Measurements from ENCODE around the gene TARBP1.
"Not testable (repeated sequence)": the region's sequence is repeated elsewhere in the genome, so short reads cannot be mapped to it uniquely, and the experiment has no call there.

TARBP1 gene

GRCh38 chr1:234478481-234479309 is at the start of gene TARBP1:
Gene TARBP1, minus strand, starts transcription at chr1:234479179. Its CDS starts 76 bp downstream, at chr1:234479103.
- peaks cover 10% of the 10 kb centered on the region for H3K4me1 ChIP-seq (ENCODE audit: insufficient read depth, low read length)
- no peaks in the 10 kb centered on the region for H3K9me3 ChIP-seq (ENCODE audit: control insufficient read depth, insufficient read depth, low read length)
- no peaks in the 10 kb centered on the region for H3K36me3 ChIP-seq (ENCODE audit: insufficient read depth, low read length)
- peak within 1 kb of the TSS; percentile 89 for H3K9ac ChIP-seq (ENCODE audit: low read depth, low read length)

- Histone ChIP-seq H3K9me3 (ENCODE audit: control insufficient read depth, insufficient read depth, low read length) (no peaks in the 10 kb centered on the region), H3K9ac (ENCODE audit: low read depth, low read length) (no peak overlapping the region), H3K4me1 (ENCODE audit: insufficient read depth, low read length) (peaks cover 27% of the 10 kb centered on the region), H3K36me3 (ENCODE audit: insufficient read depth, low read length) (no peaks in the 10 kb centered on the region; the same call in 1 of the 2 replicates)
Measured at GRCh38 chr1:234528074-234528865, 49.3 kb upstream of the TARBP1 start.

- H3K9ac ChIP-seq (ENCODE audit: low read depth, low read length): no peak overlapping the region
- H3K9me3 ChIP-seq (ENCODE audit: control insufficient read depth, insufficient read depth, low read length): no peaks in the 10 kb centered on the region
- H3K36me3 ChIP-seq (ENCODE audit: insufficient read depth, low read length): no peaks in the 10 kb centered on the region; the same call in 1 of the 2 replicates
- H3K4me1 ChIP-seq (ENCODE audit: insufficient read depth, low read length): peaks cover 35% of the 10 kb centered on the region
Measured at GRCh38 chr1:234527346-234527745, 48.4 kb upstream of the TARBP1 start.

- no peak overlapping the region for H3K9ac ChIP-seq (ENCODE audit: low read depth, low read length)
- peaks cover 31% of the 10 kb centered on the region for H3K4me1 ChIP-seq (ENCODE audit: insufficient read depth, low read length)
- H3K9me3 ChIP-seq (ENCODE audit: control insufficient read depth, insufficient read depth, low read length): no peaks in the 10 kb centered on the region
- no peaks in the 10 kb centered on the region; the same call in 1 of the 2 replicates for H3K36me3 ChIP-seq (ENCODE audit: insufficient read depth, low read length)
Measured at GRCh38 chr1:234526922-234527321, 47.9 kb upstream of the TARBP1 start.

GRCh38 chr1:234525099-234525799 is 46.3 kb upstream of the TARBP1 start:
- Histone ChIP-seq H3K9me3 (ENCODE audit: control insufficient read depth, insufficient read depth, low read length) (no peaks in the 10 kb centered on the region), H3K9ac (ENCODE audit: low read depth, low read length) (no peak overlapping the region), H3K4me1 (ENCODE audit: insufficient read depth, low read length) (peaks cover 22% of the 10 kb centered on the region), H3K36me3 (ENCODE audit: insufficient read depth, low read length) (no peaks in the 10 kb centered on the region)

- Histone ChIP-seq H3K4me1 (ENCODE audit: insufficient read depth, low read length) (peaks cover 22% of the 10 kb centered on the region), H3K9ac (ENCODE audit: low read depth, low read length) (no peak overlapping the region), H3K36me3 (ENCODE audit: insufficient read depth, low read length) (no peaks in the 10 kb centered on the region), H3K9me3 (ENCODE audit: control insufficient read depth, insufficient read depth, low read length) (no peaks in the 10 kb centered on the region)
Measured at GRCh38 chr1:234521836-234522235, 42.9 kb upstream of the TARBP1 start.

- no peak overlapping the region for H3K9ac ChIP-seq (ENCODE audit: low read depth, low read length)
- H3K36me3 ChIP-seq (ENCODE audit: insufficient read depth, low read length): no peaks in the 10 kb centered on the region
- H3K4me1 ChIP-seq (ENCODE audit: insufficient read depth, low read length): peaks cover 22% of the 10 kb centered on the region
- H3K9me3 ChIP-seq (ENCODE audit: control insufficient read depth, insufficient read depth, low read length): no peaks in the 10 kb centered on the region
Measured at GRCh38 chr1:234520908-234521817, 42.2 kb upstream of the TARBP1 start.

- H3K9me3 ChIP-seq (ENCODE audit: control insufficient read depth, insufficient read depth, low read length): no peaks in the 10 kb centered on the region
- H3K4me1 ChIP-seq (ENCODE audit: insufficient read depth, low read length): peaks cover 26% of the 10 kb centered on the region
- no peak overlapping the region for H3K9ac ChIP-seq (ENCODE audit: low read depth, low read length)
- H3K36me3 ChIP-seq (ENCODE audit: insufficient read depth, low read length): no peaks in the 10 kb centered on the region; the same call in 1 of the 2 replicates
Measured at GRCh38 chr1:234519506-234519905, 40.5 kb upstream of the TARBP1 start.

GRCh38 chr1:234518876-234519275 is 39.9 kb upstream of the TARBP1 start:
- H3K36me3 ChIP-seq (ENCODE audit: insufficient read depth, low read length): no peaks in the 10 kb centered on the region; the same call in 1 of the 2 replicates
- peaks cover 22% of the 10 kb centered on the region for H3K4me1 ChIP-seq (ENCODE audit: insufficient read depth, low read length)
- no peak overlapping the region for H3K9ac ChIP-seq (ENCODE audit: low read depth, low read length)
- H3K9me3 ChIP-seq (ENCODE audit: control insufficient read depth, insufficient read depth, low read length): no peaks in the 10 kb centered on the region

- H3K36me3 ChIP-seq (ENCODE audit: insufficient read depth, low read length); H3K9me3 ChIP-seq (ENCODE audit: control insufficient read depth, insufficient read depth, low read length); H3K9ac ChIP-seq (ENCODE audit: low read depth, low read length): not testable (repeated sequence)
- H3K4me1 ChIP-seq (ENCODE audit: insufficient read depth, low read length): peaks cover 18% of the 10 kb centered on the region
Measured at GRCh38 chr1:234518086-234518485, 39.1 kb upstream of the TARBP1 start.

- Histone ChIP-seq H3K9ac (ENCODE audit: low read depth, low read length) (no peak overlapping the region), H3K4me1 (ENCODE audit: insufficient read depth, low read length) (peaks cover 14% of the 10 kb centered on the region), H3K36me3 (ENCODE audit: insufficient read depth, low read length) (no peaks in the 10 kb centered on the region; the same call in 1 of the 2 replicates)
Measured at GRCh38 chr1:234517110-234517802, 38.3 kb upstream of the TARBP1 start.

GRCh38 chr1:234515821-234516241 is 36.9 kb upstream of the TARBP1 start:
- H3K36me3 ChIP-seq (ENCODE audit: insufficient read depth, low read length): no peaks in the 10 kb centered on the region; the same call in 1 of the 2 replicates
- H3K4me1 ChIP-seq (ENCODE audit: insufficient read depth, low read length): peaks cover 14% of the 10 kb centered on the region
- peak overlapping the region; percentile 28; the same call in 1 of the 2 replicates for H3K9ac ChIP-seq (ENCODE audit: low read depth, low read length)
- H3K9me3 ChIP-seq (ENCODE audit: control insufficient read depth, insufficient read depth, low read length): no peaks in the 10 kb centered on the region

More at GRCh38 chr1:234517110-234517802, 38.3 kb upstream of the TARBP1 start:
- H3K9me3 ChIP-seq (ENCODE audit: control insufficient read depth, insufficient read depth, low read length): no peaks in the 10 kb centered on the region

GRCh38 chr1:234515411-234515810 is 36.4 kb upstream of the TARBP1 start:
- H3K4me1 ChIP-seq (ENCODE audit: insufficient read depth, low read length): peaks cover 14% of the 10 kb centered on the region
- H3K36me3 ChIP-seq (ENCODE audit: insufficient read depth, low read length): no peaks in the 10 kb centered on the region; the same call in 1 of the 2 replicates
- H3K9ac ChIP-seq (ENCODE audit: low read depth, low read length): peak overlapping the region; percentile 28; the same call in 1 of the 2 replicates
- H3K9me3 ChIP-seq (ENCODE audit: control insufficient read depth, insufficient read depth, low read length): no peaks in the 10 kb centered on the region

Measured in ES-I3 (cell line).